Progenitor cell of endocrine pancreas (in vitro differentiated cells): Measurements from ENCODE around the gene RPS3. TPM values are rescaled to one million over a fixed set of nuclear protein-coding genes. Genes with fewer than 3 reads are reported as not detected.
A peak's percentile ranks its signal among the peaks of the same experiment; 100 is the strongest.
"Not testable (repeated sequence)": the region's sequence is repeated elsewhere in the genome, so short reads cannot be mapped to it uniquely, and the experiment has no call there.

Experiments
- DNase-seq: peaks from one replicate; pipeline ENCODE4 v3.0.0; 2021; ENCODE audit warnings: low spot score; ENCODE audit not compliant: unreplicated experiment
- H3K27ac Mint-ChIP-seq: 2 replicates; pipeline ENCODE4 v1.8.0; 2021; ENCODE audit warnings: mild to moderate bottlenecking, moderate library complexity, mixed read lengths
- H3K27me3 Mint-ChIP-seq: 2 replicates; pipeline ENCODE4 v1.8.0; 2021; ENCODE audit warnings: mixed read lengths
- H3K36me3 Mint-ChIP-seq: 2 replicates; pipeline ENCODE4 v1.8.0; 2022; ENCODE audit warnings: mixed read lengths; ENCODE audit not compliant: insufficient read depth
- H3K4me1 Mint-ChIP-seq: 2 replicates; pipeline ENCODE4 v1.8.0; 2021; ENCODE audit warnings: low read depth, mixed read lengths
- H3K4me3 Mint-ChIP-seq: 2 replicates; pipeline ENCODE4 v1.8.0; 2021; ENCODE audit warnings: low read depth, mild to moderate bottlenecking, moderate library complexity, mixed read lengths
- H3K9me3 Mint-ChIP-seq: 2 replicates; pipeline ENCODE4 v1.8.0; 2021; ENCODE audit warnings: low read depth, mixed read lengths
- CTCF ChIP-seq: fragments of 200-600 bp; sonication (generic); IDR thresholded peaks from one replicate; pipeline ENCODE4 v1.5.0; 2021; ENCODE audit warnings: antibody characterized with exemption, mild to moderate bottlenecking; ENCODE audit not compliant: unreplicated experiment
- total RNA-seq: library from RNA; stranded (reverse); gene quantifications from 2 replicates; pipeline ENCODE4 v1.2.1, GENCODE V29; 2021

The RPS3 gene
- total RNA-seq, 1 donor from 2014 or later: 2,637 TPM

- no peak for DNase-seq
- H3K9me3 Mint-ChIP-seq: no peaks in the 10 kb centered on the region
- H3K27me3 Mint-ChIP-seq: no peaks in the 10 kb centered on the region
- peak overlapping the region; percentile 92 for H3K4me3 Mint-ChIP-seq
- H3K4me1 Mint-ChIP-seq: peaks cover 32% of the 10 kb centered on the region
- no peak for TF ChIP-seq CTCF
- peak overlapping the region; percentile 98 for H3K27ac Mint-ChIP-seq
- H3K36me3 Mint-ChIP-seq: peaks cover 45% of the 10 kb centered on the region
These were observed 2.9 kb downstream of the RPS3 start for GRCh38 chr11:75402002-75402773.

GRCh38 chr11:75403037-75403436 lies 3.7 kb downstream of the RPS3 start:
- TF ChIP-seq CTCF: no peak
- H3K4me3 Mint-ChIP-seq: peak overlapping the region; percentile 92
- peaks cover 50% of the 10 kb centered on the region for H3K36me3 Mint-ChIP-seq
- no peaks in the 10 kb centered on the region for H3K9me3 Mint-ChIP-seq
- H3K27ac Mint-ChIP-seq: peak overlapping the region; percentile 98
- H3K27me3 Mint-ChIP-seq: no peaks in the 10 kb centered on the region
- peaks cover 34% of the 10 kb centered on the region for H3K4me1 Mint-ChIP-seq
- DNase-seq: no peak

GRCh38 chr11:75403983-75404658 lies 4.8 kb downstream of the RPS3 start:
- Mint-ChIP-seq H3K27ac (peak overlapping the region; percentile 53), H3K36me3 (peaks cover 54% of the 10 kb centered on the region)

GRCh38 chr11:75406338-75406777 lies 7.0 kb downstream of the RPS3 start:
- Mint-ChIP-seq H3K27ac (no peak overlapping the region), H3K4me1 (peaks cover 22% of the 10 kb centered on the region), H3K9me3 (no peaks in the 10 kb centered on the region), H3K4me3 (no peak overlapping the region), H3K36me3 (peaks cover 52% of the 10 kb centered on the region), H3K27me3 (no peaks in the 10 kb centered on the region)
- no peak for TF ChIP-seq CTCF
- no peak for DNase-seq

More at GRCh38 chr11:75403983-75404658, 4.8 kb downstream of the RPS3 start:
- Mint-ChIP-seq H3K9me3 (no peaks in the 10 kb centered on the region), H3K4me3 (no peak overlapping the region), H3K27me3 (no peaks in the 10 kb centered on the region), H3K4me1 (peaks cover 33% of the 10 kb centered on the region)
- no peak for TF ChIP-seq CTCF
- no peak for DNase-seq

- Mint-ChIP-seq H3K9me3 (no peaks in the 10 kb centered on the region), H3K27me3 (no peaks in the 10 kb centered on the region), H3K36me3 (peaks cover 37% of the 10 kb centered on the region), H3K4me3 (no peak overlapping the region), H3K27ac (no peak overlapping the region), H3K4me1 (peaks cover 2% of the 10 kb centered on the region)
- no peak for TF ChIP-seq CTCF
- DNase-seq: no peak
These were observed 9.6 kb downstream of the RPS3 start for GRCh38 chr11:75408957-75409219.

- not testable (repeated sequence) for DNase-seq, H3K27ac Mint-ChIP-seq, H3K27me3 Mint-ChIP-seq, H3K4me1 Mint-ChIP-seq, H3K4me3 Mint-ChIP-seq, H3K9me3 Mint-ChIP-seq
- H3K36me3 Mint-ChIP-seq: peaks cover 32% of the 10 kb centered on the region
These were observed 10.7 kb downstream of the RPS3 start for GRCh38 chr11:75409971-75410370.

- not testable (repeated sequence) for H3K4me3 Mint-ChIP-seq, H3K27me3 Mint-ChIP-seq, DNase-seq, H3K9me3 Mint-ChIP-seq, H3K4me1 Mint-ChIP-seq
- Mint-ChIP-seq H3K27ac (peak overlapping the region; percentile 83), H3K36me3 (peaks cover 19% of the 10 kb centered on the region)
These were observed 13.8 kb downstream of the RPS3 start for GRCh38 chr11:75413146-75413545.
